ENCODE measurements around the gene H2BK1.

Gene H2BK1

GRCh38 chr7:151175793-151176311 is 34.4 kb downstream of the H2BK1 start:
- no peak for DNase-seq

GRCh38 chr7:151175047-151175792 is 35.1 kb downstream of the H2BK1 start:
- DNase-seq: no peak

DNA sequence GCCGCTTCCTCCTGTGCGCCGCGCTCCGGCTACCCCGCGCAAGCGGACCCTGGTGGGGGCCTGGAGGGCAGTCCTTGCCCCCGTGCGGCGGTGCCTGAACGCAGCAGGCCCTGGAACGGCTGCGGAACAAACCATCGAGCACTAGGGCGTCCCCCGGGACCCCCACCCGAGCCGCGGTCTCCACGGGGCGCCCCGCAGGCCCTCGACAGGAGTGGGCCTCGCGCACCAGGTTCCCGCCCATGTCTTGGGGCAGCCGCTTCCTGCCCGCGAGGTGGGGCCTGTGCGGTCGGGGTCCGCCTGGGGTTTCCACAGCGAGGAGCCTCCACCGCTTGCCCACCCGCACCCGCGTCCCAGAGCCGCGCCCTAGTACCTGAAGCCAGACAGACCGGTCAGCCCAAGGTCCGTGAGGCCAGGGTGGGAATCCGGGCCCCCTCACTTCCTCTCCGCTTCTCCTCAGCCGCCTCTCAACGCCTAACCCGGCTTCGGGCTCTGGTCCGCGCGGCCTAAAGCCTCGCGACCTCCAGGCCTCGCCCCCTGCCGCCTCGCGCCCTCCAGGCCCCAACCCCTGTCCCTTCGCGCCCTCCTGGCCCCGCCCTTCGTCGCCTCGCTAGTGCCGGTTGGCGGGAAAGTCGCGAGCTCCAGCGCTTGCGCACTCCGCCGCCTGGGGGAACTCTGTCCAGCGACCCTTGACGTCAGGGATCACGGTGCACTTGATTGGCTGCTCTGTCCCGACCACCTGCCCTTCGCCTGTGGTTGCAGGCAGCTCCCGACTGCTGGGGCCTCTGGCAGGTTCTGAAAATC is 35.8 kb downstream of the H2BK1 start:
- no peak for DNase-seq

DNA sequence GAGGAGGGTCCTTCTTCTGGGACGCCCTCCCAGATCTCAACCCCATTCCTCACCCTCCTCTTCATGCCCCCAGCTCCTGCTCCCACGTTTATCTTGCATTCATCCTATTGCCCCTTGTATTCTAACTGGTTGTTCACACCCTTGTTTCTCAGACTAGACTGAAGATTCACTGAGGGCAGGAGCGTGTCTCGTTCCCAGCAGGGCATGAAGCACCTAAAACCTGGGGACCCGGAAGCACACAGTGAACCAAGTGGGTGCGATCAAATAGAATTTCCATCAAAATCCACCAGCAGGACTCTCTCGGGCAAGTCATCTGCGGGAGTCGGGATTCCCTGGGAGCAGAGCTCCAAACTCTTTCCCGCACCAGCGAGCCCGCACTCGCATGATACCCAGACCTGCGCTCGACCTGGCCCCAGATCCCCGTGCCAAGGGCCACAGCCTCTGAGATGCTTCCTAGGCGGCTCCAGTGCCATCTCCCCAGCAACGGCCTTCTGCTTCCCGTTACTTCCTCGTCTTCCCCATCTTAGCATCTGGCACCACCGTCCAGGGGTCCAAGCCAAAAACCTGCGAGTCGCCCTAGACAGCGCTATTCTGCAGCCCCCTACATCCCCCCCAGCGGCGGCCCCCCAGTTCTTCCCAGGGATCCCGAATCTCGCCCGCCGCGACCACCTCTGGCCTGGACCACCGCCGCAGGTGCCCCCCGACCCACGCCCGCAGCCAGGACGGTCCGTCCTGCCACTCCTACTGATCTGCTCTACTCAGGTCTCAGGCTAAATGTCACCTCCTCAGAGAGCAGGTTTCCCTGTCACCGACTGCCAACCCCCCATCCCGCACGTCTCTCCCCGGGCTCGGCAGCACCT is 36.7 kb downstream of the H2BK1 start:
- DNase-seq: no peak

GRCh38 chr7:151172273-151173141 is 37.8 kb downstream of the H2BK1 start:
- peak; percentile 32 for DNase-seq

DNA sequence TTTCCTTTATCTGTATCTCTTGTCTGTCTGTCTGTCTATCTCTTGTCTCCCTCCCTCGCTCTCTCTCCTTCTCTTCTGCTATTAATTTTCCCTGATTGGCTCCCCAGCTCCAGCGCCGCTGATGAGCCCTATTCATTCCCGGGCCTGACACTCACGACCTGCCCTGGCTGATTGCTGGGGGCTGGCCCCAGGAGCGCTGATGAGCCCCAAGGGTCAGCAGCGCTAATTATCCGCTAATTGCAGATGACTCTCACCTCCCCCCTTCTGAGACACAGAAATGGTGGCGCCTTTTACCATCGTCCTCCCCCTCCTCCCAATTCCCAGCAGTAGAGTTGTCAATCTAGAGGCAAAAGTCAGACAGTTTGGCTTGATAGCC is 41.5 kb downstream of the H2BK1 start:
- no peak for DNase-seq

DNA sequence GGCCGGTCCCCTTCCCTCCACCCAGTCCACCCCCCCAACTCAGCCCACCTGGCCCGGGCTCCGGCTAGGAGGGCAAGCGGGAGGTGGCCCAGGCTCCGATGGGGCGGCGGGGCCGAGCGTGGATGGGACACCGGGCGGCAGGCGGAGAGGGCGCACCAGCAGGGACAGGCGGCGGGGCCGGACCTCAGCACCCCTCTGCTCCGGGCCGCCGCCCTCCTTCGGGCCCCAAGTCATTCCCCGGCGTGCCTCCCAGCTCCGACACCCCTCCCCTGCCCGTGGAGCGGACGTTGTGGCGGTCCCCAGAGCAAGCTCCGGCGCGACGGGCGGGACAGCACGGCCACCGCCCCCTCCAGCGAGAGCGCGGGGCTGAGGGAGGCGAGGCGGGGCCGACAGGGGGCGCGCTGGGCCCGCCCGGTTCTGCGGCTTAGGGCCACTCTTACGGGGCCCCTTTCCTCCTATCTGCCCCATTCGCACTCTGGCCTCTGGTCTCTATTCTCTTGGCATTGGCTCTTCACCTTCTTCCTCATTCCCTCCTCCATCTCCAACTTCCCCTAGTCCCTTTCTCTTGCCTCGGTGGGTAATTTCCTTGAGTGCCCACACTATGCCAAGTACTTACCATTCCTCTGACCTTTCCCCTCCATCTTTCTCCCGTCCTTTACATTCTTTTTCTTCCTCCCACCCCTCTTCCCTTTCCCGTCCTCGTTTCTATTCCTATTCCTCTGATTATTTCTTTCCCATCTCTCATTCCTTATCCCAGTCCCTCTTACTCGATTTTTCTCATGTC is 42.1 kb downstream of the H2BK1 start:
- DNase-seq: no peak

DNA sequence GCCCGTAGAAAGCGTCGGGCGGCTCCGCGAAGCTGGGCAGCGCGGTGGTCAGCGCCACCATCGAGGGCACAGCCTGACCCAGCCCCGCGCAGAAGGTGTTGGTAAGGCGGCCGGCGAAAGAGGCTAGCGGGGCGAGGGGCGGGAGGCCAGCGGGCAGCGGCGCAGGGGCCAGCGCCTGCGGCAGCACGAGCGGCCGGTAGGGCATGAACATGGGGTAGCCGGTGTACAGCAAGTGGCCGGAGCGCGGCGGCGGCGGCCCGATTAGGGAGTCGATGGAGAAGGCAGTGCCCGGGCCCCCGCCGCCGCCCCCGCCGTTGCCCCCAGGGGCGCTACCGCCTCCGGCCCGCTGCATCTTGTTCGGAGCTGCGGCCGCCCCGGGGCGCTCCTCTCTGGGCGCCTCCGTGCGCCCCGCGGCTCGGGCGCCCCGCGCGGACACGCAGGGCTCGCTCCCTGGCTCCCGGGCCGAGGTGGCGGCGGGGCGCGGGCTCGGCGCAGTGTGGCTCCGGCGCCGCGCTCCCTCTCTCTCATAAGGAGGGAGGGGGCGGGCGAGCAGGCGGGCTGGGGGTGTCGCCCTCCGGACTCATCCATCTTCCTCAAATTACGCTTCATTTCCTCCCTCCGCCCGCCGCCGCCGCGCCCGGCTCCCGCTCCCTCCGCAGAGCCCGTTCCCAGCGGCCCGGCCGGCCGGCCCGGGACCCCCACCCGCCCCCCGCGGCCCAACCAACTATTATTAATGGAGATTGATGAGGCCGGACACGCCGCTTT is 42.9 kb downstream of the H2BK1 start, which contains the start of gene GBX1:
Gene GBX1, minus strand, starts transcription at position 498 of the 765 bp plus-strand sequence. Its CDS starts 146 bp downstream, at position 352.
- no peak for DNase-seq

GRCh38 chr7:151166629-151167196 is 43.6 kb downstream of the H2BK1 start:
- no peak for DNase-seq

- DNase-seq: no peak
Observed at GRCh38 chr7:151161757-151162156, 48.5 kb downstream of the H2BK1 start.

Measured in NCI-H446 treated with DMSO at 0.1 percent for 48 hours (cell line).